Glomerular endothelial cell (primary cell): ENCODE data around the gene TPGS1. TPM values are rescaled to one million over a fixed set of nuclear protein-coding genes. Genes with fewer than 3 reads are reported as not detected.

Source experiments
- DNase-seq: peaks from one replicate; pipeline ENCODE4 v3.0.0-alpha.2; 2011; ENCODE audit warnings: low read depth, low spot score; ENCODE audit errors: extremely low read depth
- total RNA-seq: library from RNA; depleted of rRNA; stranded (reverse); fragments of >200 nt; gene quantifications from 2 replicates; pipeline ENCODE4 v1.2.3, GENCODE V29; 2015

Gene TPGS1
- total RNA-seq, 1 donor from 2014 or later: 78.5 TPM

DNA sequence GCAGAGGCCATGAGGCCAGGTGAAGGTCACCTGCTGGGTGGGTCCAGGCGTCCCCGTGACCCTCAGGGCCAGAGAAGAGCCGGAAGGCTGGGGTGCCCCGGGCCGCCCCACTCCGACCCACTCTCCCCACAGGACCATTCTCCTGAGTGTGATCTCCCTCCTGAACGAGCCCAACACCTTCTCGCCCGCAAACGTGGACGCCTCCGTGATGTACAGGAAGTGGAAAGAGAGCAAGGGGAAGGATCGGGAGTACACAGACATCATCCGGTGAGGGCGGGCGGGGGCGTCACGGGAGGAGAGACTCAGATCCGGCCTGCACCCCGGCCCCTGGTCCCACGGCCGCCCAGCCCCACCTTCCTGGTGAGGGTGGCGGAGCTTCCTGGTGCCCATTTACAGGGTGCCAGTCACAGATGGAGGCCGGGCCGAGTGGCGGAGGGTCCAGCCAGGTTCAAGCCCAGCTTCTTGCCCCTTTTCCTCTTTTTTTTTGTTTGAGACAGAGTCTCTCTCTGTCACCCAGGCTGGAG, 29.6 kb downstream of the TPGS1 start:
- DNase-seq: no peak

DNA sequence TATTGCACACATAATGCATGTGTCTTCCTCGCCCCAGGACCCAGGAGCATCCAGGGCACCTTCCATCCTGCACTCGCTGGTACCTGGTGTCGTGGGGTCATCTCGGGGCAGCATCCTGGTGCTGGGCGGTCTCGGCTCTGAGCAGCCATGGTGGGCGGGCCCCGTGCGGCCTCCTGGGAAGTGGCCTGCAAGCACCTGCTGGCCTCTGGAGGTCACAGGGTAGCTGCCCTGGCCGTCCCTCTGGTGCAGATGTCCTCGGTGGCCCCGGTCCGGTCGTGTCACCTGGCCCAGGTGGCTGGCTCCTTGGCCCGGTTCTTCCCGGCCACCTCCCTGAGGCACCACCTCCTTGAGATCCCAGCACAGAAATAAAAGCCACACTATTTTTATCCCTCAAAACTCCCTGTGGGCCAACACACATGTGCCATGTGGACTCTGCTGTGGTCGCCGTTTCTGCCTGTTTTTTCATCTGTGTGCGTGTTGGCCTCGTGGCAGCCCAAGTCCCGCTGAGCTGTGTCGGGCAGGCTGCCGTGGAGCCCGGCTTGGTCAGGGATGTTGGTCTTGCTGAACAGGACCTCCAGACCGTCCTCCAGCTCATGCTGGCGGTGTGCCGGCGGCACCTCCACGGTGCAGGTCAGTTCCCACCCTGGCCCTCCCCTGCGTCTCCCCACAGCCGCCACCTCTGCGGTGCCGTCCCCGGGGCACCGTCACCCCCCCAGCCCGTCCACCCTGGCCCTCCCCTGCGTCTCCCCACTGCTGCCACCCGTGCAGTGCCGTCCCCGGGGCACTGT, 31.5 kb downstream of the TPGS1 start:
- no peak for DNase-seq

DNA sequence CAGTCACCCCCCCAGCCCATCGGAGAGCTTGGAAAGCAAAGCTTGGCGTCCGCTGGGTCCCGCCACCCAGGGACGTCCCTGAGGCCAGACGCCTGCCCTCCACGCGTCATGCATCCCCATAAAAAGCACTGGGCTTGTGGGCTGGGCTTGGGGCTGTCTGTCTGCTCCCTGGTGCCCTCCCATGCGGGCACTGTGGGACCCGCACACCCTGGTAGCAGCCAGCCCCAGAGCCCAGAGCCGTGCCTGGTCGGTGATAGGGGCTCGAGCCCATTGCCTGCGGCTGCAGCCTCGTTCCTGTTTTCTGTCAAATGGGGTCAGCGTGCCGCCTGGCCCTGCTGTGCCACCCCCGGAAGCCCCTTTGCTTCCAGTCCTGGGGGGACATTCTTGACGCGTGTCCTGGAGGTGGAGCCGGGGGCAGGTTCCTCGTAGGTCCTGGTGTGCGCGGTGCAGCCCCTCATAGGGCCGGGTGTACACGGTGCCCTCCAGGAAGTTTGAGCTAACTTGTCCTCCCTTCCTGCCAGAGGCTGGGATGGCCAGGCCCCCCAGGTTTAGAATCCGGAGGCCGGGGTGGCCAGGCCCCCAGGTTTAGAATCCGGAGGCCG, 32.2 kb downstream of the TPGS1 start:
- no peak for DNase-seq

DNA sequence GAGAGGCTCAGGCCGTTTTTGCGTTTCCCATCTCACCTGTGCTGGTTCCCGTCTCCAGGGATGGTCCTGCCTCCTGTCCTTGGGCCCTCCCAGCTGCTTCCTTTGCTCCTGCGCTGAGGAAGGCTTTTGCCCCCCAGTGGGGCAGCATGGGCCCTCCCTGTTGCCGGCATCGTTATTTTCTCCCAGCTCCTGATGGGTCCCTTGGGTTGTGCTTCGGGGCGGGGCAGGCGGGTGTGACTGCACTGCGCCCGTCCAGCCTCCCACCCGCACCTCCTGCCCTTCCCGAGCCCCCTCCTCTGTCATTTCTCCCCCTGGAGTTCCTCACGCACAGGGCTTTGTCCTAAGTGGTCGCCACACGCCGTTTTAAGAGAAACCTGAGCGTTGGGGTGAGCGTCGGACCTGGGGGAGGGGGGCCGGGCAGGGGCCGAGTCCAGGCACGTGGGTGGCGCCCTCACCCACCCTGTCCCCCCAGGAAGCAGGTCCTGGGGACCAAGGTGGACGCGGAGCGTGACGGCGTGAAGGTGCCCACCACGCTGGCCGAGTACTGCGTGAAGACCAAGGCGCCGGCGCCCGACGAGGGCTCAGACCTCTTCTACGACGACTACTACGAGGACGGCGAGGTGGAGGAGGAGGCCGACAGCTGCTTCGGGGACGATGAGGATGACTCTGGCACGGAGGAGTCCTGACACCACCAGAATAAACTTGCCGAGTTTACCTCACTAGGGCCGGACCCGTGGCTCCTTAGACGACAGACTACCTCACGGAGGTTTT, 33.8 kb downstream of the TPGS1 start:
- DNase-seq: no peak

DNA sequence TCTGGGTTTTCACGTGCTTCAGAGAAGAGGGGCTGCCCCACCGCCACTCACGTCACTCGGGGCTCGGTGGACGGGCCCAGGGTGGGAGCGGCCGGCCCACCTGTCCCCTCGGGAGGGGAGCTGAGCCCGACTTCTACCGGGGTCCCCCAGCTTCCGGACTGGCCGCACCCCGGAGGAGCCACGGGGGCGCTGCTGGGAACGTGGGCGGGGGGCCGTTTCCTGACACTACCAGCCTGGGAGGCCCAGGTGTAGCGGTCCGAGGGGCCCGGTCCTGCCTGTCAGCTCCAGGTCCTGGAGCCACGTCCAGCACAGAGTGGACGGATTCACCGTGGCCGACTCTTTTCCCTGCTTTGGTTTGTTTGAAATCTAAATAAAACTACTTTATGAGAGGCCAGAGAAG, 34.4 kb downstream of the TPGS1 start:
- DNase-seq: no peak

DNA sequence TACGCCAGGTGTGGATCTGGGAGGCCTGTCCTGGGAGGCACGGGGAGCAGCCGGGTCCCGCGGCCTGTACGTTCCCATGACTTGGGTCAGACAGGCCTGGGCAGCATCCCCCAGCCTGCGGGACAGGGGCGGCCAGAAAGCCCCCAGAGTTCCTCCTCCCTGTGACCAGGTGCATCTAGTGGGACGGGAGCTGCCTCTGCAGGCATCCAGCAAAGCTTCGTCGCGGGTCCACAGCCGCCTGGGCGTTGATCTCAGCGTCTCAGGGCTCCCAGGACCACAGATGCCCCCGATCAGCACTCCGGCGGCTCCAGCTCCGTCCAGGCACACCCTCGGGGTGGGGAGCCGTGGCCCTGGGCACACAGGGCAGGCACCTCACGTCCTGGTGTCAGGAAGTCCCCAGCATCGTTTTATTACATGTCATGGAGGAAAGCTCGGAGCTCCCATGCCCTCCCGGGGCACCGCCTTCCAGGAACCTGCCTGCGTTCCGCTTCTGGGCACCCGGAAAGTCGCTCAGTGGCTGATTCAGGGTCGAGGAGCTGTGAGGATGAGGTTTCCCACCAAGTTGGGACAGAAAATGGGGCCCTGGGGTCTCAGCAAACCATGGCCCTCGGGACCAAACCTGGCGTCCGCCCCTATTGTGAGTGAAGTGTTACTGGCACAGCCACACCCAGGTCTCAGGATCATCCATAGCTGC, 35.0 kb downstream of the TPGS1 start:
- no peak for DNase-seq

DNA sequence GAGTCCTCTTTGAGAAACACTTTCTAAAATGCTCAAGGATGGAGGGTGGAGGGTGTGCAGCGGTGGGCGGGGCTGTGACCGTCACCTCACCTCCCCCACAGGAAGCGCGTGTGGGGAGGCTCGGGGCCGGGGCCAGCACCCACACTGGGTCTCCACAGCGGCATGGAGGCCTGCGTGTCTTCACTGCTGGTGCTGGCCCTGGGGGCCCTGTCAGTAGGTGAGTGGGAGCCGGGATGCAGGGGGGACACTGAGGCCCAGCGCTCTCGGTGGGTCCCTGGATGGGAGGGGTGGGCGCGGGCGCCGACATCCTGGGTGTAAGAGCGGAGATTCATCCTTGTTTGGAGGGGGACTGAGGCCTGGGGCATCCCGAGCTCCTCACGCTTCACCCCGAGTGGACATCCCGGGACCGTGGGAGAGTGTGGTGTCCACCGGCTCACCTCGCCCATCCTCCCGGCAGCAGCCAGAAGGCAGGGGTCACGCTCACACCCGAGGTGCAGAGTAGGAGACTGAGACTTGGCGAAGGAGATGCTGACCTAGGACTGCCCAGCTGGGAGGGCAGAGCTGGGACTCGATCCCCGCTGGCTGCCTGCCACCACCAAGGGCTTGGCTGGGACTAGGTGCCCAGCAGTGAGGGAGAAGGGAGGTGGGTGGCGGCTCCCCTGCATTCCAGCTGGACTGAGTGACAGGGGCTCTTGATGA, 36.8 kb downstream of the TPGS1 start, which contains the start of gene GZMM:
Gene GZMM (plus strand): TSS at position 144 of the 699 bp plus-strand sequence. CDS start 19 bp downstream, at position 163.
- DNase-seq: no peak

DNA sequence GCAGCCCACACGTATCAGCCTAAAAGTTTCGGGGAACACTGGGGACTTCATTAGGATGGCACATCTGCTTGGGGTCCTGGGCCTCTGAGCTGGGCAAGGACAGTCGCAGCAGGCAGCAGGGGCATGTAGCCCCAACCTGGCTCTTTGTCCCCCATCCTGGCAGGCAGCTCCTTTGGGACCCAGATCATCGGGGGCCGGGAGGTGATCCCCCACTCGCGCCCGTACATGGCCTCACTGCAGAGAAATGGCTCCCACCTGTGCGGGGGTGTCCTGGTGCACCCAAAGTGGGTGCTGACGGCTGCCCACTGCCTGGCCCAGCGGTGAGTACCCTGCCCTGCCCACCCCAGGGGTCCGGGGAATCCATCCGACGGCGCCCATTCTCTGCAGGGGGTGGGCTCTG, 39.8 kb downstream of the TPGS1 start:
- DNase-seq: no peak

DNA sequence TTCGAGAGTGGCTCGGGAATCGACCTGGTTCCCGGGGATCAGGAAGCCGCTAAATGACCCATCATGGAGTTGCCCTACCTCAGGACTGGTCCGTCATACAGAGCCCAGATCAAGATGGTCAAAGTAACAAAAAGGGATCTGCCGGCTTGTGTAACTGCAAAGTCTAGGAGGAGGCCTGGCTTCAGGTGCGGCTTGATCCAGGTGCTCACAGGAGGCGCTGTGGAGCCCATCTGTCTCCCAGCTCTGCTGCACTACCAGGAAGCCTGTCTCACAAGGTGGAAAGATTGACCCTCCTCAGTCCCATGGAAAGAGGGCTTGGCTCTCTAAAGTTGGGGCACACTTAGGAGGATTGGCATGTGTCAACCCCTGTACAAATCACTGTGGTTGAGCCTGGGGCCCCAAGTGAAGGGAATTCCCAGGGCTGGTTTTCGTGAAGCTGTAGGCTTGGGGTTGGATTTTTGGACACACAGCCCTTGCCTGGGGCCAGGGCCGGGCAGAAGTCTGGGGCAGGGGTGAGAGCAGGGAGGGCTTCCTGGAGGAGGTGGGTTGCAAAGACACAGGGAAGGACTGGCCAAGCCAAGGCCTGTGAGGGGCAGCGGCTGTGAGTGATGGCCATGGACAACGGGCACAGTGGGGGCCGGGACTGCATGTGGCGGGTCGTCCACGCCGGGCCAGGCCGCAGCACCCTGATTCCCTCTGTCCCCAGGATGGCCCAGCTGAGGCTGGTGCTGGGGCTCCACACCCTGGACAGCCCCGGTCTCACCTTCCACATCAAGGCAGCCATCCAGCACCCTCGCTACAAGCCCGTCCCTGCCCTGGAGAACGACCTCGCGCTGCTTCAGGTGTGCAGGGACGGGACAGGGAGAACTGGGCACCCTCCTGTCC, 40.8 kb downstream of the TPGS1 start:
- DNase-seq: no peak

DNA sequence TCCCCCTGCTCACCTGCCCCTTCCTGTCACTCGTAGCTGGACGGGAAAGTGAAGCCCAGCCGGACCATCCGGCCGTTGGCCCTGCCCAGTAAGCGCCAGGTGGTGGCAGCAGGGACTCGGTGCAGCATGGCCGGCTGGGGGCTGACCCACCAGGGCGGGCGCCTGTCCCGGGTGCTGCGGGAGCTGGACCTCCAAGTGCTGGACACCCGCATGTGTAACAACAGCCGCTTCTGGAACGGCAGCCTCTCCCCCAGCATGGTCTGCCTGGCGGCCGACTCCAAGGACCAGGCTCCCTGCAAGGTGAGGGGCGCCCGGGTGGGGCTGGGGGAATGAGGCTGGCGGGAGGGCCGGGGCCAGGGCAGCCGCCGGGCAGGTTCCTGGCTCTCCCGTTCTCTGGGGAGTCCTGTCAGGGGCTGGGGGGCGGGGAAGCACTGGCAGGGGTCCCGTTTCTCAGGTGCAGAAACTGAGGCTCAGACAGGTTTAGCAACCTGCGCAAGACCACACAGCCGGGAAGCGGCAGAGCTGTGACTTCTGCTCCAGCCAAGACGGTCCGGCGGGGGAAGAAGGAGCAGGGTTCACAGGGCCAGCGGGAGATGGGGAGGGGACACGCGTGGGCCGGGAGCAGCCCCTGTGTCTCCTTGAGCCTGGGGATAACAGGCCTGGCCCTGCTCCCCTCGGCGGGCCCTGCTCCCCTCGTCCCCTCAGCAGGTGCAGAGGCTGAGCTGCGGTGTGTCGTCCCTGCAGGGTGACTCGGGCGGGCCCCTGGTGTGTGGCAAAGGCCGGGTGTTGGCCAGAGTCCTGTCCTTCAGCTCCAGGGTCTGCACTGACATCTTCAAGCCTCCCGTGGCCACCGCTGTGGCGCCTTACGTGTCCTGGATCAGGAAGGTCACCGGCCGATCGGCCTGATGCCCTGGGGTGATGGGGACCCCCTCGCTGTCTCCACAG, 41.9 kb downstream of the TPGS1 start:
- no peak for DNase-seq

DNA sequence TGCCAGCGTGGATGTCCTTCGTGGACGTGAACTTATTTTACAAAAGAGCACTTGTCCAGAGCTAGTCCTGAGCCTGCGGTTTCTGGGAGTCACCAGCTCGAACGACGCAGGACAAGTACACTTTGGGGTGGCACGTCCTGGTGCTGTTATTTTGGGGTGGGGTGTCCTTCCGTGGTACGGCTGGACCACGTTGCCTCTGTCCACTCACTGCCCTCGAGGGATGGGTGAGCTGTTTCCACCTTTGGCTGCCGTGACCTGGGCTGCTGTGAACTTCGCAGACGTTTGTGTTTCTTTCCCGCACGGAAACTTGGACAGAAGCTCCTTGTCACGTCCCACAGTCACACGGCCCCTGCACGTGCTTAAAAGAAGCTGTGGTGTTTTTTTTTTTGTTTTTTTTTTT, 47.5 kb downstream of the TPGS1 start:
- DNase-seq: no peak

DNA sequence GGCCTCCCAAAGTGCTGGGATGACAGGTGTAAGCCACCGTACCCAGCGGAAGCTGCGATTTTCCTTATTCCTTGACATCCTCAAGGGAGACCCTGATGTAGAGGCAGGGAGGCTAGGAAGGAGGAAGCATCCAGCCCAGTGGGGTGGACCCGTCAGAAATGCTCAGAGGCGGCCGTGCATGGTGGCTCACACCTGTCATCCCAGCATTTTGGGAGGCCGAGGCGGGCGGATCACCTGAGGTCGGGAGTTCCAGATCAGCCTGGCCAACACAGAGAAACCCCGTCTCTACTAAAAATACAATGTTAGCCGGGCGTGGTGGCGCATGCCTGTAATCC, 48.1 kb downstream of the TPGS1 start:
- no peak for DNase-seq

DNA sequence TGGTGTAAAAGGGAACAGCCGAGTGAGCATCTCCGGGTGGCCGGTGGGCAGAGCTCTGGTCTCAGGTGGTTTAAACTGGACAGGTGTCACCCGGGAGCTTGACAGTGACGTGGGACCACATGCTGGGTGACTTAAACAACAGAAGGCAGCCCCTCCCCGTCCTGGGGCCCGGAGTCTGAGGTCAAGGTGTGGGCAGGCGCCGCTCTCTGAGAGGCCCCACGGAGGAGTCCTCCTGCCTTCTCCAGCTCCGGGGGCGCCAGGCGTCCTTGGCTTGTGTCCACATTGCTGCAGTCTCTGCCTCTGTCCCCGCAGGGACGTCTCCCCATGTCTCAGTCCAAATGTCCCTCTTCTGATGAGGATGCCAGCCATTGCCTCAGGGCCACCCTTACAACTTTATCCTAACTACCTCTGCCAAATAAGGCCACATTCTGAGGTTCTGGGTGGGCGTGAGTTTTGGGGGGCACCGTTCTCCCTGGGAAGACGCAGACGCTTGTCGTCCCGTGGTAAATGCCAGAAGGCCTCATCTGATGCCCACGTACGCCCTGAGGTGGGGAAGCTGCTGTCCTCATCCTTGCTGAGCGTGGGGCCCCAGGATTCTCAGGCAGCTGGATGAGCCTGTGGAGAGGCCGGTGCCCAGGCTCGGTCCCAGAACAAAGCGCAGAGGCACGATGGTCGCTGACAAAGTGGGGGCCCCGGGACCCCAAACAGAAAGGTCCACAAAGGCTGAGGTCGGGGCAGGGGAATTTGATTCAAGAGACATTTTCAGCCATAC, 49.5 kb downstream of the TPGS1 start:
- no peak for DNase-seq

DNA sequence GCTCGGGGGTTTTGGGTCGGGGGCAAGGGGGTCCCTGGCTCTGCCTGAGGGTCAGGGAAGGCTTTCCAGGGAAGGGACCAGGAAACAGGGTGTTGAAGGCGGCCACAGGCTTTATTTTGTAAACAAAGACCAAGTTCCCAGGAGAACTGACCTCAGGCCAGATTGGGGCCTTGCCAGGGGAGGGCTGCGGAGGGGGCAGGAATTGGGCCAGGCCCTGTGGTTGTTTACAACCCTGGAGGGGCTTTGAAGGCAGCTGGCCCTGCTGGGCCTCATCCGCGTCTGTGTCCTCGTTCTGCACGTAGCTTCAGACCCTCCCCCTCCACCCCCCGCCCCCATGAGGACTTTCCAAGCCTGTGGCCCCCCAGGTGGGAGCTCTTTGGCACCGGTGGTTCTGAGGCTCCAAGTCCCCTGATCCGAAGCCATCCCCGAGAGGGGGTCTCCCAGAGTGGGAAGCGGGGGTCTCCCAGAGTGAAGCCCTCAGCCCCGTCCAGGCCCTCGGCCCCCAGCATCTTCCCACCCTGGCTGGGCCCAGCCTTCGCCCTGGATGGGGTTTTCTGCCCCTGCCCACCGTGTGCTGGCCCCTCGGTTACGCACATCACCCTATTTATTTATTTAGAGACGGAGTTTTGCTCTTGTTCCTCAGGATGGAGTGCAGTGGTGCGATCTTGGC, 51.6 kb downstream of the TPGS1 start:
- DNase-seq: no peak

DNA sequence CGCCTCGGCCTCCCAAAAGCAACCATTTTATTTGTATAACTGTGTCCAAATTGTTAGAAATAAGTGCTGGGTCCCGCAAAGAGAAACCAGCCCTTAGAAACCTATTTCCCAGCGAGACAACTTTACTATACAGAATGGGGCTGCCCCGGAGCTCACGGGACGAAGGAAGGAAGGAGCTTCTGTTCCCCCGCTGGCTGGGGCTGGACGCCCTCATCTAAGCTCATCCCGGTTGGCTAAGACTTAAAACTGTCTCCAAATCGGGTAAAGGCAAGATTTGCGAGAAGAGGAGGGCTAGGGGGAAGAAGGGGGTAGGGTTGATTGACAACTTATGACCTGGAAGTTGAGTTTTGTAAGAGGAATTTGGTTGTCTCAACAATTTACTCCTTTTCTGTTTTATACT, 52.8 kb downstream of the TPGS1 start:
- DNase-seq: no peak

DNA sequence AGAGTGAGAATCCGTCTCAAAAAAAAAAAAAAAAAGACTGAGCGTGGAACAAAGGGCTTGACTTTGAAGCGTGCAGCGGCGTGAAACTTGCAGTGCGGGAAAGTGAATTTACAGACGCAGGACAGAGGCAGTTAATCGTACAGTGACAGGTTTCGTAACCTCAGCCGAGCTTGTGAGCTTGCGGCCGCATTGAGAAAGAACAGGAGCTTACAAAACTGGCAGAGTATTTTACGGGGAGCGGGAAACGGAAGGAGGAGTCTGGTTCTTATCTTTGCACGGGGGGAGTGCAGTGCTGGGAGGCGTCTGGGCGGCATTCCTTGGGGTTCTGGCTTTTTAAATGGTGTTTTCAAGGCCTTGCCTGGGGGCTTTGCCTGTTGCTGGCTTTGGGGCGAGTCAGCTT, 59.1 kb downstream of the TPGS1 start:
- no peak for DNase-seq

DNA sequence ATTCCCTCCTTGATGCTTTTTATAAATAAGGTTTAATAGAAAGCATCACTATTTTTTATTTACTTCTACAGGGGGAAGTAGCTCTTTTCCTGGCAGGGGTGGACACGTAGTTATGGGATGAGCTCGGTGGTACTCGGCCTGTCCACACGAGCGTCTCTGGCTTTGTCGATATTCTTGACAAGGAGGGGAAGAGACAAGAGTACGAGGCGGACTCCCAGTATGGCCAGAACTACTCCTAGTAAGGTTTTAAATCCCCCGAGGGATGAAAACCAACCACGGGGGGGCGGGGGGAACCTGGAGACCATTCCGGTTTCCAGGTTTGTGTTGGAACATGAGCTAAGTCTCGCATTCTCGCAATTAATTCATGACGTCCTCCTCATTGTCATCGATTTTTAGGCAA, 59.5 kb downstream of the TPGS1 start:
- DNase-seq: no peak
